ENCODE results near the gene CERS6.
"Not testable (repeated sequence)": the region's sequence is repeated elsewhere in the genome, so short reads cannot be mapped to it uniquely, and the experiment has no call there.

CERS6 gene

DNA sequence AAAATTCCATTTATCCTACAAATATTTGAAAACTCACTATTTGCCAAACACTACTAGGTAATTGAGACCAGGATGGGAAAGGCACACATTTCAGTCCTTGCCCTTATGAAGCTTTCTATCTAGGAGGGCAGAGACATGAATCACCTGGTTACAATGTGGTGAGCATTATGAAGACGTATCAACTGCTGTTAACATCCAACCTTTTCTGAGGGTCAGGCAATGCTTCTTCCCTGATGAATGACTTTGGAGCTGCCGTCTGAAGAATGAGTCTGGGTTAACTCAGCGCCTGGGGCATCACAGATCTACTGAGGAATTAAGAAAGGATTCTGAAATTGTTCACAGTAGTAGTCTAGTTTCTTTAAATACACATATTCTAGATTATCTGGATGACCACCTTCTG, 284.3 kb downstream of the CERS6 start:
- no peak for DNase-seq

DNA sequence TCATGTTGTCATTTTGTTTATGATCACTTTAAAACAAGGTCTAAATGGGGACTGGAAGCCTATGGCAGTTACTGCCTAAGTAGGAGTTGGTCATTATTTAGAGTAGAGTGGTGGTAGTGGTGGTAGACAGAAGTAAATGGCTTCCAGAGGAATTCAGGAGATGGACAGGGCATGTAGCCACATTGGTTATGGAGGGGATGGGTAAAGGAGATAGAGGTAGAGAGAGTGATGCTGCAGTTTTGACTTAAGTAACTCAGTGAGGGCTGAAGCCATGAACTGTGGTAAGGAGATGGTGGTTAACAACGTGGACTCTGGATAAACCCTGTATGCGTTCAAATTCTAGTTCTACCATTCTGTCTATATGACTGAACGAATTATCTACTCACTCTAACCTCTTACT, 284.7 kb downstream of the CERS6 start:
- peak; percentile 13 for DNase-seq

DNA sequence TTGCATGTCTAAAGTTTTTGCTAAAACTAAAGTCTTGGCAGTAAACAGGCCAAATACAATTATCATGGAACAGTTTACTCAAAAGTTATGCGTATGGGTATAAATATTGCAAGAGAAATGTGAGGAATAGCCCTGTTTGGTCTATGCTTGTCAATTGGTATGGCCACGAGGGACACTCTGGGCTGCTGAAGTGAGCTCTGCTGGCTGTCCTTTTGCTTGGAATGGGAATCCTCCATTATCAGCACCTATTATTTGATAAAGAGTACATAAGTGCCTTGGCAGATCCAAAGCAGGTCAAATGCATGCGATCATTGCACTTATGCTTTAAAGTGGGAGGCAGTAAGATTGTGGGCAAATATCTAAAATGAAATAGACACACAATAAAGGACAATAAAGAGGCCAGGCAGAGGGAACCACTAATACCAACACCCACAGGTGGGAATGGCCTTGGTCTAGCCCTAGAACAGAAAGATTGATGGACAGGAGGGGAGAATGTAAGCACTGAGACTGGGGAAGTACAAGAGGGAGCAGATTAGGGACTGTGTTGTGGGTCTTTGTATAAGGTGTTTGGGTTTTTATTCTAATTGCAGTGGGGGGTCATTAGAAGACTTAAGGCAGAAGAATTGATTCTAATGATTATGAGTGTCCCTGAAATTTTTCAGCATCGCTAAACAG, 286.3 kb downstream of the CERS6 start:
- DNase-seq, result no peak

DNA sequence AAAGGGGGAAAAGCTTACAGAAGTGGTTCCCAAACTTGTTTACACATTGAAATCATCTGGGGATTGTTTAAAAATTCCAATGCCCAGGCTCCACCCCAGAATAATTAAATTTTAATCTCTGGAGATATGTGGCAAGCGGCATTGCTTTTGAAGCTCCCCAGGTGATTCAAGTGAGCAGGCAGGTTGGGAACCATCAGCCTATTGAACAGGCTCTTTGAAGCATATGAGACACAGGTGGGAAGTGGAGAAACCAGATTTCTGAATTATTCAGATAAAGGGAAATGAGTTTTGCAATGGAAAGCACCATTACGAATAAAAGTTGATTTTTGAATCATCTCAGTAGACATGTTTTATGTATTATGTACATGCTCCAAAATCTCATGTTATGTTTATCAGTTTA, 288.8 kb downstream of the CERS6 start:
- no peak for DNase-seq

DNA sequence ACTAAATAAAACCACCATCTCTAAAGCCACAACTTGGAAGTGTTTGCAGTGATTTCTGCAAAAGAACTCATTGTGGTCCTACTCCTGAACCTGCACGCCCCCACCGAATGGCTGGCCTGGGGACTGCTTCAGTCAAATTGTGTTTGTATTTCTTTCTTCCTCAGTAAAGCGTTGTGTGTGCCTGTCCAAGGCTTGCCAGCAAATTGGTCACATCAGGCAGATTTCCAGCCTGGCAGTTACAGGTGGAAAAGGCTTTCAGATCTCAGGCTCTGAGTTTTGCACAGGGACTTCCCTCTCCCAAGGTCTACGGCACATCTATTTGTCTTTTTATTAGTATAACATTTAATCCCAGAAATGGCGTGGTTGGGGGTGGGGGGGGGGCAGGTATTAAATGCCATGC, 292.4 kb downstream of the CERS6 start:
- DNase-seq, result no peak

DNA sequence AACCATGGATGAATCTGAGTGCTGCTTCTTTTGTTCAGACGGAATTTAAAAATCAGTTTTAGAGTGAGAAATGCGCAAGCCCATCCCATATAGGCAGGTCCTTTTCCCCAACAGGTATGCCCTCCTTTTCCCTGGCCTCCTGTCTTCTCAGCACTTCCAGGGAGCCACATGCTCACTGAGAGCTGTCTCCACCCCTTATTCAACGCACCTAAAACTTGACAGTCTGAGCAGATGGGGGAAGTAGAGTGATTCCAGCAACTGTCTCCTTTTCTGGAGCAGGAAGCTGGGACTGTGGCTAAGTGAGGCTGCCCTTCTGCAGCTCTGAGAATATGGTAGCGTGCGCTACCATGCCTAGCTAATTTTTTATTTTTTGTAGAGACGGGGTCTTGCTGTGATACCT, 293.2 kb downstream of the CERS6 start:
- no peak for DNase-seq

DNA sequence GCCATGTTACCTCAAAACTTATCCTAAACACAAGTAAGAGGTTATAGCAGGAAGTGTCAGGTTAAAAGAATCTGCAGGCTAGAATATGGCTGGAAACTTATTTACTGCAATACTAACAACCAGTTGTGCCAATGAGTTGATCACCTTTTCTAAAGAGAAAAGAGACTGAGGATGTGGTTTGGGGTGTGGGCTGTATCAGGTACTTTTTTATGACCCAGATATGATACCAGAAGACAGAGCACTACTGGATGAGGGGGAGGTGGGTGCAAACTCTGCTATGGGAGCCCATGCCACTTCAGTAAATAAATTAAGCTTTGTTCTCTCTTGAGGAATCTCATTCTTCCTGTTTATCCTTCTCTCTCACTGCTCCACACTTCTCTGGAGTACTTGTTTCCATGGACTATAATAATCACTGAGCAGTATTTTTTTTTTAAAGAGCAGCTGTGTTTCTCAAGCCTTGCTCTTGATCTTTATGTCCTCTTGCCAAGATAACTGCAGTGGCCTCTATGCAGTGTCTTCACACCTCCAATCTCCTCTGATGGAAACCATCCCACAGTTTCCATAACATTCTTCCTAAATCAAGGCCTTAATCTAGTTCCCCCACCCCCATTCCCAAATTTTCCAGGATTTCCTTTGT, 295.1 kb downstream of the CERS6 start:
- DNase-seq, result no peak

DNA sequence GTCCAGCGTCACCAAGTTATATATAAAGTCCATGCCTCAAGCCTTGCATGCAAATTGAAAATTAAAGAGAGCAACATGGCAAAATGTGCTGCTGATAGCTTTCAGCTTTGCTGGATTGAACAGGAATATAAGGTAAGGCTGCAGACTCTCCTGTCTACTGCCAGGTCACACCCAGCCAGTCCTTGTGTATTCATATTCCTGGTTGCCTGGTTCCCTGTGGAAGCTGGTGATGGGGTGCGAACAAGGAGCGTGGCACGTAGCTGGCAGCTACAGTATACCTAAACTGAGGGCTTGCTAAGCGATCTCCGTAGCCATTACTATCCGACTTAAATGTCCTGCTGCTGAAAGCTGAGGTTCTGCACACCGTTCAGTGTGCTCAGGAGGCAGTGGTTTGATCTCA, 296.3 kb downstream of the CERS6 start:
- no peak for DNase-seq

DNA sequence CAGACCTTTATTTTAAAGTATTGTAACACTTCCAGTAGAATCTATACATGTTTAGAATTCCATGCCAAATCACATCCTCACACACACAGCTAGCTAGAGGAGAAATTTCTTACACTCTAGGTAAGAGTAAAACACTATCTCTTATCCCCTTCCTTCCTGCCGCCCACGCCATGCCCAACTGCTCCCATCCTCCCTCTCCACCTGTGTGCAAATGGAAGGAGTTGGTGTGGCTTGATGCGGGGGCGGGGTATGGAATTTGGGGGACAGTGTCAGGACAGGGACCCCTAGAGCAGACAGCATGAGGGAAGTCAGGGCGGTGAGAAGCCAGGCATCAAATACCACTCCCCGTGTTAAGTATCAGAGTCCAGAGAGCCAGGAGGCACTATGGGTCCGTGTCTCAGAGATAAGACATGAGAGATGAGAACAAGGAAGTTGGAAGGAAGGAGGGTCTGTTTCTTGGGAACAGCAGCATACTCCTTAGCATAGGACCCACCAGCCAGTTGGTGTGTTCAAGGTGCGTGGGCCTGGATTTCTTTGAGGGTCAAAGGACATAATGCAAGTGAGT, 297.8 kb downstream of the CERS6 start:
- no peak for DNase-seq

DNA sequence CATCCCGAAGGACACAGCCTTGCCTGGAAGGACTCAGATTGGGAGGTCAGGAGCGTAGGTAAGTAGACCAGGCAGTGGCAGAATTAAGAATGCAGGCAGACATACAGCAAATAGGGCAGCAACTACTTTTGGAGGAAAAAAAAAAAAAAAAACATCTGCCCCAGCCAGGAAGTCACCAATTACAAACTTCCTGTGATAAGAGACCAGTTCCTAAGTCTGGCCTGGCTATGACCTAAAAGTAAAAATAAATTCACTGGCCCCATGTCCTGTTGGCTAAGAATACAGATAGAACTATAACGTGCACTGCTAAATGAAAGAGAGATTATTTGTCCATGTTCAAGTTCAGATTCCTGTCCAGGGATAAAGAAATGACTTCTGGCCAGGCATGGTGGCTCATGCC, 301.2 kb downstream of the CERS6 start:
- peak; percentile 55 for DNase-seq

DNA sequence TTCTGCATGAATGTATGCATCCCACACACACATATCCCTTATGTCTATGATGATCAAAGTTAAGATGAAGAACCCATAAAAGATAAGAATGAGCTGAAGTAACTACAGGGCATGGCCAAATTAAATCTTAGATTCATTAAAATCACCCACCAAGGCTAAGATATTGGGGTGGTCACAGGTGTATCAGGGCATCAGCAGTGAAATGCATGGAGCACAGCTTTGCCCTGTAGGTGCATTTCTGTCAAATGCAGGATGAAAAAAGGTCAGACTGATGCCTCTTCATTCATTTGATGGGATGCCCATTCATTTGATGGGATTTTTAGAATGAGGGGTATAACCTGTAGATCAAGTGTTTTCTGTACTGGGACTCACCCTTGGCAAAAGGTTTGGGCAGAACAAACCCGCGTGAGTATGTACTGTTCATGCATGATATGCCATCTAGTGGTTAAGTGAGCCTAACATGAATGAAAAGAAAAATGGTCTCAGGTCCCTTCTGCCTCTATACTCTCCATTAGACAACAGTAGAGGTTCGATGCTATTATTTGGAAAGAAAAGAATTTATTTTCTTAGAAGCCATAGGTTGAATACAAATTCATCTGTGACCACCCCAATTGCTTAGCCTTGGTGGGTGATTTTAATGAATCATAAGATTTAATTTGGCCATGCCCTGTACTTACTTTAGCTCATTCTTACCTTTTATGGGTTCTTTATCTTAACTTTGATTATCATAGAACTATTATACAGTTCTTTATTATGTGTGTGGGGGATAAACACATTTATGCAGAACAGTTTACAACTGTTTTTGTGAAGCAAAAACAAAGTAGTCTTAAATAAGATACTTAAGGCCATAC, 303.1 kb downstream of the CERS6 start:
- peak; percentile 83 for DNase-seq

DNA sequence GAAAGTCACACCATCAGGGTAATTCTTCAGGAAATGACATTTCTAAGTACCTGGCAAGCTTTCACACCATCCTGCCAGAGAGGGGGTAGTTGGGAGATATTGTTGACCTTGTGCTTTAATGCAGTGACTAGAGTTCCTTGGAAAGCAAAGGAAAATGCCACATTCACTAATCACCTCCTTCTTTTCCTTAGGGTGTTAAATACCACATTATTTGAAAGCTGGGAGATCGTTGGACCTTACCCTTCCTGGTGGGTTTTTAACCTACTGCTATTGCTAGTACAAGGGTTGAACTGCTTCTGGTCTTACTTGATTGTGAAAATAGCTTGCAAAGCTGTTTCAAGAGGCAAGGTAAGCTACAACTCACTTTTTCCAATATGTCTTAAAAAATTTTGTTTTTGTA, 309.3 kb downstream of the CERS6 start:
- DNase-seq, result no peak

DNA sequence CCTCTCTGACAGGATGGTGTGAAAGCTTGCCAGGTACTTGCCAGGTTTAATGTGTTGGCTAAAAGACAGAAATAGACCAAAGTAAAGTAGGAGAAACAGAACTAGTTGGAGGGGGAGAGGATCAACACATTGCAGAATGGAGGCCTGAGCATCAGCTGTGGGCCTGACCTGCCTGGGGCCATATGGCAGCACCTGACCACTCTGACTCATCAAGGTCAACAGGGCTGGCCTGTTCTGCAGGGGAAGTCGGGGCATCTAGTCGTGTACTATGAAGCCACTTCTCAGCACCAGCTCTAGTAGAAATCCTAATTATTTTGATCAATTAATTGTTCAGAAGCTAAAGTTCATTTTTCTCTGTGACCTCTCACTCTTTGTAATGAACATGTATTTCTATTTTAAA, 310.5 kb downstream of the CERS6 start:
- DNase-seq, result no peak

DNA sequence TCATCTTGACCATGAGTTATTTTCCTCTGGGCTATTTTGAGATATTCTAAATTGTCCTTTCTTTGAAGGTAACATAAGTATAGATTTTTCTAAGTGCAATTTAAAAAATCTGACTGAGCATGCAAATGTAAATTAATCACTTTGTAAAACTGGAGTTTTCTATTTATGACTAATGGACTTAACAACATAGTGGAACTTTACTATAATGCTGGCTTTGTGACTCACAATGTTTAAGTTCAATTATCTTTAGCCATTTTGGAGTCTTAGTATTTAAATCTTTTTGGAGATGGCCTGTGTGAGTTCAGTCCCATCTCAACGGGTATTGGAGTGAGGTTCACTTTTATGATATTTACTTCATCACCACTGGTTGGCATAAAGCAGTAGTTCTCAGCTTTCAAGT, 311.2 kb downstream of the CERS6 start:
- no peak for DNase-seq

DNA sequence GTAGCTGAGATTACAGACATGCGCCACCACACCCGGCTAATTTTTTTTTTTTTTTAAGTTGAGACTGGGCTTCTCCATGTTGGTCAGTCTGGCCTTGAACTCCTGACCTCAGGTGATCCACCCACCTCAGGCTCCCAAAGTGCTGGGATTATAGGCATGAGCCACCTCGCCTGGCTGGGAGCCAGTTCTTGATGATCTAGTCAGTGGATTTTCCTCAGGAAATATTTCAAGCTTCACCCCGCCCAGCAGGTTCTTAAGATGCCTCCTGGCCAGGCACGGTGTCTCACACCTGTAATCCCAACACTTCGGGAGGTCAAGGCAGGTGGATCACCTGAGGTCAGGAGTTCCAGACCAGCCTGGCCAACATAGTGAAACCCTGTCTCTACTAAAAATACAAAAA, 312.3 kb downstream of the CERS6 start:
- not testable (repeated sequence) for DNase-seq

DNA sequence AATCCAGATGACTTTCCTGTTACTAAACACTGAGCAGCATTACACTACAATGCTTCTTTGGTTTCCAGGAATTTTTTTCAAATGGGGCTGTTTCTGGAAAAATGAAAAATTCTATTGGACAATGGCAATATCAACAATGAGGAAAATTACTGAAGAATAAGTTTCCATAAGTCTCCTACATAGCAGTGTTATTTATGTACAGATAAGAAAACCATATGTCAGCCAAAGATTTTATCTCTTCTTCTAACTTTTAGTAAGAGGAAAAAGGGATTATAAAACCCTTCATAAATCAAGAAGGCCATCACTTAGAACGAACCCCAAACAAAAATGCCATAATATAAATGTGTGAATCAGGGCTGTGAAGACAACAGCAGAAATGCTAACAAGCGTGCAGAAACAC, 314.7 kb downstream of the CERS6 start:
- DNase-seq, result no peak

DNA sequence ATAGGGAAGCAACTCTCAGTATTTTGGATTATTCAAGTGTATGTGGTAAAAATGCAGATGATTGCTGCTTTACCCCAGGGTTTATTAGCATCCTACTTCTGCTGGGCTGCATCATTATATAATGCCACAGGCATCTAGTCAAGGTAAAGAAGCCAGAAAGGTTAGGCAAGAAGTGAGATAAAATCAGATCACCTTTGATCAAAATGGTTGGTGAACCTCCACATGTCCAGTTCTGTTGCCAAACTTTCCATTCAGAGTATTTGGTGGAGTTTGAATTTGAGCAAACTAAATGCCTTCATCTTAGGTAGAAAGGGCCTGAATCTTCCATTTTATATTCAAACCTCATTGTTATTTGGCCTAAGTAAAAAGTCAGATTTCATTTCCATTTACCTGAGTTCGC, 316.6 kb downstream of the CERS6 start:
- DNase-seq, result no peak

DNA sequence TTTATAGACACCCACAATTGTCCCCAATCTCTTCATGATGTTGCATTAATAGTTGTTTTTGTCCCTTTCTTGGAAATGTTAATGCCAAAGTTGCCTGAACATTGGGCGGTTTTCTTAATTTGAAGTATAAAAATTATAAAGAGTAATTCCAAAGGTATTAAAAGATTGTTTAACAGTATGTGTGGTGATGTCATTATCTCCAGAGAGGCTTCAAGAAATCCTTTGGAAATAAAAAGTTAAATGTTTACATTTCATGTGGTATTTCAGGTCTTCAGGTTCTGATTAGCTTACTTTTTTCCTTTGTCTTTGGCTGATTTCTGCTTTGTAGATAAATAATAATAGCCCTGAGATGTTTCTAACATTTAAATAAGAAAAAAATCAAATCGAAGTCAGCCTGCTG, 317.1 kb downstream of the CERS6 start:
- no peak for DNase-seq

DNA sequence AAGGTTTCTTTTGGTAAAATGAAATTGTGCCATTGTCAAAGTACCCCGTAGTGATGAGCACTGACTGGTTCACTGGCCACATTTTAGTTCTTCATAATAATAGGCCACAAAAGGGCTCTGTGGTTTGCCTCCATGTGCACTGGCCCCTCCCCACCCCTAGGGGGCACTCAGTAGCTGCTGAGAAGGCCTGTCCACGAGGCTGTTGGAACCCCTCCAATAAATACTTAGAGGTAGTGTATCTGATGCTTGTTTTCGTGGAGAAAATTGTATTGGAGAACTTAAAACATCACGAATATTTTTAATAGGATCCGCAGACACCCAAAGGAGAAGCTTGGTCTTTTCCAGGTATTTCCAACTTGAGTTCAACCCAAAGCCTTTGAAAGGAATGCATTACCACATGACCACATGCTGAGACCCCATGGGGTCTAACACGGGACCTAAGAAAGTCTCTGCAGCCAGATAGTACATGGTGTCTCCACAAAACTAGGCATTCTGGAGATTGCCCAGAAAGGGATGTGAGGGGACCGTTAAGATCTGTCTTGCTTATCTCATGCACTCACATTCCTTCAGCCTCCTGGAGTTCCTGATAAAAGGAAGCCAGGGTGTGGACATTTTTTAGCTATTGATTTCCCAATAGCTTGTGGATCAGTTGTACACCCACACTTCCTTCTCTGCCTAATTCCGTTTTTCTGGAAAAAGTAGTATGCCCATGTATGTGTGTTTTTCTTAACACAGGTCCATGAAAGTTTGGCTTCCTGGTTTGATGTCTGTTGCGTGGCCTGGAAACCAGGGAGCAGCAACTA, 317.8 kb downstream of the CERS6 start:
- DNase-seq, result peak; percentile 90

DNA sequence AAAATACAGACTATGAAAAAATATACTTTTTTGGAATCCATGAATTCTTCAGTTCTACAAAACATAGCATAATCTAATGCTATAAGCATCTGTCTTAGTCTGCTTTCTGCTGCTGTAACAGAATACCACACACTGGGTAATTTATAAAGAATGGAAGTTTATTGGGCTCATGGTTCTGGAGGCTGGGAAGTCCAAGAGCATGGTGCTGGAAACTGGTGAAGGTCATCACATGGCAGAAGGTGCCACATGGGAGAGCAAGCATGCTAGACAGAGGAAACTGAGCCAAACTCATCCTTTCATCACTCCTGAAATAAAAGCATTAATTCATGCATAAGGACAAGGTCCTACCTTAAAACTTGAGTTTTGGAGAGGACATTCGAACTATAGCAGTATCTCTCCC, 319.8 kb downstream of the CERS6 start:
- DNase-seq, result no peak

DNA sequence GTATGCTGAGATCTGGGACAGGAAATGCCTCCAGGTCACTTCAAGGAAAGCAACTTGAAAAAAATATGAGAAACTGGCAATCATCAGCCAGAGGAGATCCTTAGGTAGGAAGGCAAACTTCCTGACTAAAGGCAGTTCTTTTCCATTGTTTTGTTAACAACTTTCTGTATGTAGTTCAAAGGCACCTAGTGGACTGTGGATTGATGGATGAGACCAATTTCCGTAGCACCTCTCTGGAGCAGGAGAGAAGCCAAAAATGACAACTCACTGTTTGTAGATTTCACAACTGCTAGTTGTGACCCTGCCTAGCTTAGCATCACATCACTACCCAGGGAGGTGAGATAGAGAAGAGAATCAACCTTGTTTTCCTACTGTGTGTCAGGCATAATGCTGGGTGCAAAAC, 324.6 kb downstream of the CERS6 start:
- peak; percentile 25 for DNase-seq

DNA sequence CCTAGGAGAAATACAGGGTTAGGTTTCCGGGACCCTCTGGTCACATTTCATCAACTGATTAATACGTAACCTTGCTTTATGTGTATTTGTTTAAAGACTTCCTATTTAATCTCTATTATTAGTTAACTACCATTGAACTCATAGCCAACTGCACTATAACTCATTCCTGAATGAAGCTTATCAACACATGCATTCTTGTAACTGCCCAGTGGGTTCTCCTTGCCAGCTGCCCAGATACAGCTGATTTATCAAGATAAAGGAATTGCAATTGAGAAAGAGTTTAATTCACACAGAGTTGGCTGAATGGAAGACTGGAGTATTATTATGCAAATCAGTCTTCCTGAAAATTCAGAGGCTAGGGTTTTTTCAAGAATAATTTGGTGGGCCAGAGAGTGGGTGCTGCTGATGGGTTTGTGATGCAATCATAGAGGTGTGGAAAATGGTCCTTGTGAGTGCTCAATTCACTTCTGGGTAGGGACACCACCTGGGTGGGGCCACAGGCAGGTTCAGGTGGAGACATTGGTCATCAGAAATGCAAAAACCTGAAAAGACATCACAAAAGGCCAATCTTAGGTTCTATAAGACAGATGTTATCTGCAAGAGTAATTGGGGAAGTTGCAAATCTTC, 325.2 kb downstream of the CERS6 start:
- DNase-seq, result peak; percentile 83

All from hematopoietic multipotent progenitor cell treated with erythropoietin and hydrocortisone succinate and interleukin-3 and kit ligand, for 6 days (in vitro differentiated cells).